HepG2 (cell line): ENCODE measurements around the gene YWHAQ. TPM values are rescaled to one million over a fixed set of nuclear protein-coding genes. Genes with fewer than 3 reads are reported as not detected.

Experiments used
- ATAC-seq: fragments of 200-7000 bp; cut with Tn5 transposase; 3 replicates; pipeline ENCODE4 v1.9.1; 2020; ENCODE audit warnings: mild to moderate bottlenecking, moderate library complexity
- Bru-seq: library from RNA; stranded (reverse); fragments of 400-500 nt; gene quantifications from one replicate; lab custom pipeline; 2021; lab: Mats Ljungman, UMichigan
- BruChase-seq, 2 experiments: library from RNA; stranded (reverse); fragments of 400-500 nt; gene quantifications; one replicate each; lab custom pipeline; 2021; lab: Mats Ljungman, UMichigan
- BruUV-seq: library from RNA; stranded (reverse); fragments of 400-500 nt; replicated peaks from 2 replicates; lab custom pipeline; 2021; lab: Mats Ljungman, UMichigan
- CTCF ChIA-PET: fragments of 300-600 bp; formaldehyde crosslinking; extraction: SDS; loops from one replicate; lab custom pipeline; 2021; ENCODE audit warnings: low total read pairs, inconsistent platforms, low intra/inter-chr PET ratio; lab: Yijun Ruan, JAX
- POLR2A ChIA-PET: fragments of 350-600 bp; sonication (Branson Sonifier 250); formaldehyde crosslinking; loops from one replicate; lab custom pipeline; 2020; ENCODE audit warnings: antibody characterized with exemption, inconsistent platforms; lab: Yijun Ruan, JAX
- DNase-seq: peaks from one replicate; pipeline ENCODE4 v3.0.0-alpha.2; 2015; ENCODE audit warnings: low spot score
- FAIRE-seq: peaks from 3 replicates; lab custom pipeline; 2011; peaks lifted over from hg19 to GRCh38; lab: Jason Lieb, UNC
- H2AFZ ChIP-seq: one replicate; pipeline ENCODE4 v1.6.1; 2011; ENCODE audit warnings: low read length, inconsistent platforms
- H3K27ac ChIP-seq: fragments of 300-600 bp; 3 replicates; pipeline ENCODE4 v1.8.0; 2011; ENCODE audit warnings: mixed run types, mild to moderate bottlenecking, mixed read lengths, low read length, inconsistent platforms; ENCODE audit not compliant: insufficient read depth; ENCODE audit errors: extremely low read length
- H3K27me3 ChIP-seq, 2 experiments: fragments of 200-600 bp in 1 of 2; 2 replicates in 1 of 2; 3 replicates in 1 of 2; pipeline versions ENCODE4 v1.6.0 to v1.8.0; 2011; ENCODE audit warnings: low read length in 2 of 2, mild to moderate bottlenecking in 2 of 2, moderate library complexity in 2 of 2, inconsistent platforms in 1 of 2; ENCODE audit not compliant: insufficient read depth in 2 of 2, control insufficient read depth in 1 of 2
- H3K36me3 ChIP-seq, 2 experiments: fragments of 200-600 bp in 1 of 2; replicated peaks in 1 of 2; 2 replicates in 1 of 2; 3 replicates in 1 of 2; pipeline versions ENCODE4 v1.5.1 to v1.8.0; 2011; ENCODE audit warnings: low read length in 2 of 2, inconsistent platforms in 1 of 2; ENCODE audit not compliant: insufficient read depth in 2 of 2, control insufficient read depth in 1 of 2
- H3K4me1 ChIP-seq: 2 replicates; pipeline ENCODE4 v1.5.1; 2012; ENCODE audit warnings: low read length, inconsistent platforms; ENCODE audit not compliant: insufficient read depth
- H3K4me2 ChIP-seq: 2 replicates; pipeline ENCODE4 v1.6.0; 2011; ENCODE audit warnings: low read depth, low read length, inconsistent platforms
- H3K4me3 ChIP-seq, 3 experiments: fragments of 200-600 bp in 1 of 3; sonication (generic), shearing (Covaris generic) in 1 of 3; replicated peaks in 1 of 3; 2 replicates each; pipeline ENCODE4 v1.5.1; 2011 to 2016; ENCODE audit warnings: low read length in 3 of 3, inconsistent platforms in 2 of 3, low read depth in 2 of 3, mild to moderate bottlenecking in 2 of 3, control low read depth in 1 of 3, mixed read lengths in 1 of 3; ENCODE audit not compliant: insufficient read depth in 1 of 3
- H3K79me2 ChIP-seq: one replicate; pipeline ENCODE4 v1.6.1; 2011; ENCODE audit warnings: low read length, inconsistent platforms; ENCODE audit not compliant: insufficient read depth
- H3K9ac ChIP-seq: 2 replicates; pipeline ENCODE4 v1.6.0; 2011; ENCODE audit warnings: mild to moderate bottlenecking, low read depth, low read length, inconsistent platforms; ENCODE audit not compliant: insufficient read depth
- H3K9me3 ChIP-seq: 2 replicates; pipeline ENCODE4 v1.5.1; 2012; ENCODE audit warnings: mild to moderate bottlenecking, low read length
- H4K20me1 ChIP-seq: 2 replicates; pipeline ENCODE4 v1.6.0; 2011; ENCODE audit warnings: inconsistent platforms, mild to moderate bottlenecking, low read length, moderate library complexity; ENCODE audit not compliant: insufficient read depth
- FOSL2 ChIP-seq: sonication (generic); formaldehyde crosslinking; IDR thresholded peaks from 2 replicates; pipeline ENCODE4 v1.4.0; 2020; ENCODE audit warnings: missing genetic modification reagents
- HMGA1 ChIP-seq: sonication (generic); formaldehyde crosslinking; conservative IDR thresholded peaks from 2 replicates; pipeline ENCODE4 v1.4.0; 2020; ENCODE audit warnings: missing genetic modification reagents
- SNAPC4 ChIP-seq: sonication (generic); formaldehyde crosslinking; IDR thresholded peaks from 2 replicates; pipeline ENCODE4 v1.4.0; 2020; ENCODE audit warnings: mild to moderate bottlenecking, missing genetic modification reagents
- SP140L ChIP-seq: sonication (generic); formaldehyde crosslinking; IDR thresholded peaks from 2 replicates; pipeline ENCODE4 v1.4.0; 2020; ENCODE audit warnings: missing genetic modification reagents, borderline replicate concordance
- ZFY ChIP-seq: sonication (generic); formaldehyde crosslinking; IDR thresholded peaks from 2 replicates; pipeline ENCODE4 v1.4.0; 2020; ENCODE audit warnings: missing genetic modification reagents
- ZNF24 ChIP-seq: fragments of 450-650 bp; IDR thresholded peaks from 2 replicates; pipeline ENCODE4 v1.6.1; 2017; ENCODE audit warnings: antibody characterized with exemption, mild to moderate bottlenecking
- WGBS: methylation state at CpG from one replicate; pipeline ENCODE4 v1.1.6; 2017; ENCODE audit warnings: low lambda C conversion rate; 5-methylcytosine and 5-hydroxymethylcytosine counted together
- in situ Hi-C: cut with HindIII; loops from 2 replicates; pipeline ENCODE4 v1.10.0; 2017; ENCODE audit warnings: low pct_unique_long_range_greater_than_20kb; ENCODE audit not compliant: extremely low pct_ligation_motif_present
- intact Hi-C: fragments of 100-400 bp; cut with micrococcal nuclease; formaldehyde crosslinking; loops from one replicate; pipeline ENCODE4 v1.10.0; 2022; ENCODE audit not compliant: unreplicated experiment
- long read RNA-seq, 2 experiments: library from RNA in 1 of 2; library from polyadenylated mRNA in 1 of 2; stranded (forward) in 1 of 2; unstranded in 1 of 2; transcript quantifications; one replicate each; pipeline ENCODE4 v2.0.0, GENCODE V29; 2019 to 2022
- polyA minus RNA-seq, 3 experiments: library from RNA; depleted of rRNA, polyadenylated mRNA; stranded (reverse); fragments of >200 nt; gene quantifications; 2 replicates each; pipeline ENCODE4 v1.2.3, GENCODE V29; 2011; ENCODE audit warnings: low replicate concordance in 1 of 3
- polyA plus RNA-seq, 8 experiments: library from polyadenylated mRNA; depleted of rRNA in 3 of 8; stranded (reverse) in 7 of 8; unstranded in 1 of 8; fragments of >200 nt; fragmentation: Illumina TruSeq in 4 of 8; extraction: Trizol in 4 of 8; gene quantifications; 2 replicates each; pipeline versions ENCODE4 v1.2.1 to v1.2.3, GENCODE V29; 2011 to 2016; ENCODE audit warnings: low read depth in 4 of 8, missing spikeins in 1 of 8, mixed read lengths in 1 of 8; ENCODE audit not compliant: insufficient read depth in 1 of 8
- total RNA-seq, 5 experiments: library from RNA; depleted of rRNA; stranded (reverse); fragments of >200 nt; fragmentation: Illumina TruSeq; extraction: Trizol; gene quantifications; 2 replicates each; pipeline ENCODE4 v1.2.3, GENCODE V29; 2016; ENCODE audit warnings: low read depth in 1 of 5
- TF ChIP-seq, protein P1 (sequence below): sonication (generic); formaldehyde crosslinking; IDR thresholded peaks from 2 replicates; pipeline ENCODE4 v1.5.1; 2020; ENCODE audit warnings: mild to moderate bottlenecking, missing genetic modification reagents

YWHAQ gene
- total RNA-seq (2016; rRNA removed; fragmentation: Illumina TruSeq; extraction: Trizol) (304 and 420 TPM in 2 replicates), polyA plus RNA-seq (2011; rRNA removed) (117 and 160 TPM in 2 replicates), polyA minus RNA-seq (2011; rRNA and poly(A)+ RNA removed; ENCODE audit: low replicate concordance) (120 and 167 TPM in 2 replicates), Bru-seq, nascent RNA (percentile 96 among the genes with signal in this experiment), BruChase-seq, experiment 1, labeled RNA remaining after a 6-hour chase (percentile 96 among the genes with signal in this experiment), BruChase-seq, experiment 2, labeled RNA remaining after a 2-hour chase (percentile 91 among the genes with signal in this experiment)
- 64.2 and 66.4 TPM in 2 replicates for total RNA-seq (2016; cell fraction: cytosol; rRNA removed; fragmentation: Illumina TruSeq; extraction: Trizol; ENCODE audit: low read depth)
- 302 and 406 TPM in 2 replicates for total RNA-seq (2016; cell fraction: insoluble cytoplasmic fraction; rRNA removed; fragmentation: Illumina TruSeq; extraction: Trizol)
- total RNA-seq (2016; cell fraction: membrane; rRNA removed; fragmentation: Illumina TruSeq; extraction: Trizol) = 208 and 219 TPM in 2 replicates
- 152 and 166 TPM in 2 replicates for total RNA-seq (2016; cell fraction: nucleus; rRNA removed; fragmentation: Illumina TruSeq; extraction: Trizol)
- polyA plus RNA-seq (2011; cell fraction: cytosol; rRNA removed) = 91.4 and 117 TPM in 2 replicates
- polyA plus RNA-seq (2011; cell fraction: nucleus; rRNA removed) = 36.4 and 39.0 TPM in 2 replicates
- 175 and 244 TPM in 2 replicates for polyA plus RNA-seq (2012)
- 94.8 and 102 TPM in 2 replicates for polyA plus RNA-seq (2016; cell fraction: cytosol; fragmentation: Illumina TruSeq; extraction: Trizol; ENCODE audit: low read depth)
- polyA plus RNA-seq (2016; cell fraction: insoluble cytoplasmic fraction; fragmentation: Illumina TruSeq; extraction: Trizol; ENCODE audit: low read depth) = 521 and 530 TPM in 2 replicates
- 200 and 214 TPM in 2 replicates for polyA plus RNA-seq (2016; cell fraction: membrane; fragmentation: Illumina TruSeq; extraction: Trizol; ENCODE audit: low read depth)
- 187 and 192 TPM in 2 replicates for polyA plus RNA-seq (2016; cell fraction: nucleus; fragmentation: Illumina TruSeq; extraction: Trizol; ENCODE audit: insufficient read depth, low read depth)
- polyA minus RNA-seq (2011; cell fraction: cytosol; rRNA and poly(A)+ RNA removed) = 164 and 178 TPM in 2 replicates
- polyA minus RNA-seq (2011; cell fraction: nucleus; rRNA and poly(A)+ RNA removed) = 73.9 and 82.2 TPM in 2 replicates
- long read RNA-seq, experiment 1, transcript YWHAQ-201 (6 exons, 2,208 nt) = major isoform, 305 of 452 reads
- long read RNA-seq, experiment 1, transcript YWHAQ-202 (5 exons, 2,216 nt) = minor isoform, 121 of 452 reads
- long read RNA-seq, experiment 1, partial matches to known transcripts = 10 of 452 reads
- long read RNA-seq, experiment 1, other reads (novel, unspliced or antisense) = 16 of 452 reads
- long read RNA-seq, experiment 2, transcript YWHAQ-202 (5 exons, 2,216 nt) = minor isoform, 139 of 671 reads
- long read RNA-seq, experiment 2, transcript YWHAQ-201 (6 exons, 2,208 nt) = major isoform, 208 of 671 reads
- long read RNA-seq, experiment 2, partial matches to known transcripts = 53 of 671 reads
- long read RNA-seq, experiment 2, other reads (novel, unspliced or antisense) = 271 of 671 reads

DNA sequence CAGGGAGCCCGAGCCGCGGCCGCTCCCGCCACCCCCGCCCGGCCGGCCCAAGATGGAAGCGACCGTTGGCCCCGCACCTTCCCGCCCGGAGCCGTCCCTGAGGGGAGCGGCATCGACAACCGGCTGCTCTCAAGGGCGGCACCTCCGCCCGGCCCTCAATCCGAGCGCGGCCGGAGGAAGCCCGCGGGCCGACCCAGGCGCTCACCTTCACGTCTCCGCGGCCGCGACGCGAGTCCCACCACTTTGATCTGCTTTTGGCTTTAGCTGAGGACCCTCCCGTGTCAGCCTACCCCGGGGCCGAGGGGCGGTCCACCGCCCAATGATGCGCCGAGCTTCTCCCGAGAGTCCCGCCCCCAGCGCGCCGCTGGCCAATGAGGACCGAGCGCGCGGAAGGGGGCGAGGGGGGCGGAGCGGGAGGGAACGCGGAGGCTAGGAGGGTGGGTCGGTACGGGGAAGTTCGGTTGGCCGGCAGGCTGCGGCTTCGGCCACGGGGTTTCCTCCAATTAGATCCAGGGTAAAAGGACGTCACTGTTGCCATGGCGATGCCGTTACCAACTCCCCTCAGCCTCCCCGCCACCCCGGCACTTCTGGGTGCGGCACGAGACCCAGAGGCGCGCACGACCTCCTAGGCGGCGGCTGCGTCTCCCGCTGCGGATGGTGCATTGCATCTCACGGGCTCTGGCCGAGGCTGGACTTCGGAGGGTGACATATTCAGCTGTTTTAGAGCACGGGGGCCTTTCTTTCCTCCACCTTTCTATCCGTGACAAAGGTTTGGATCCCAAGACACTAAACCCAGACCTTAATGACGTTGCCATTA is at the start of gene YWHAQ:
Gene YWHAQ, minus strand, starts transcription at position 262 of the 817 bp plus-strand sequence. CDS start 545 bp downstream, outside the sequence.
- 2% methylated on average over 37 of the region's 84 CpGs for WGBS
- intact Hi-C loops (loop anchor here (2.0 kb wide), 1 partner anchor 76 kb away; the partner anchor contains the start of gene ADAM17), in situ Hi-C loops (no loop called here)
- Histone ChIP-seq H4K20me1 (peaks cover 39% of the 10 kb centered on the region), H3K4me2 (peak within 1 kb of the TSS; percentile 80), H3K9me3 (no peaks in the 10 kb centered on the region), H3K4me3 (peak within 1 kb of the TSS; percentile 85 to 100 (median 97)), H3K27me3 (peaks cover 0 to 25% of the 10 kb centered on the region in 2 experiments; a peak in 3 of 5 replicates), H3K27ac (peak within 1 kb of the TSS; percentile 93), H3K4me1 (peaks cover 62% of the 10 kb centered on the region), H3K9ac (peak within 1 kb of the TSS; percentile 93), H3K36me3 (peaks cover 1 to 20% of the 10 kb centered on the region in 2 experiments; a peak in 2 of 5 replicates), H3K79me2 (peaks cover 43% of the 10 kb centered on the region), H2AFZ (no peak within 1 kb of the TSS)
- FAIRE-seq (peak; percentile 82), DNase-seq (peak; percentile 97), ATAC-seq (peak; percentile 93)
- CTCF ChIA-PET = no interaction called here
- POLR2A ChIA-PET = interaction anchor here (0.6 to 3.2 kb wide), 32 partner anchors 9 to 1502 kb away, joined by 3 to 70 read pairs (median 4); partner anchors contain the start of genes ADAM17, CPSF3, ITGB1BP1 and TAF1B
- BruUV-seq = TSS peak; percentile 89
- peak; percentile 91 for TF ChIP-seq ZFY (CRISPR knock-in tag)
- TF ChIP-seq, protein P1, sequence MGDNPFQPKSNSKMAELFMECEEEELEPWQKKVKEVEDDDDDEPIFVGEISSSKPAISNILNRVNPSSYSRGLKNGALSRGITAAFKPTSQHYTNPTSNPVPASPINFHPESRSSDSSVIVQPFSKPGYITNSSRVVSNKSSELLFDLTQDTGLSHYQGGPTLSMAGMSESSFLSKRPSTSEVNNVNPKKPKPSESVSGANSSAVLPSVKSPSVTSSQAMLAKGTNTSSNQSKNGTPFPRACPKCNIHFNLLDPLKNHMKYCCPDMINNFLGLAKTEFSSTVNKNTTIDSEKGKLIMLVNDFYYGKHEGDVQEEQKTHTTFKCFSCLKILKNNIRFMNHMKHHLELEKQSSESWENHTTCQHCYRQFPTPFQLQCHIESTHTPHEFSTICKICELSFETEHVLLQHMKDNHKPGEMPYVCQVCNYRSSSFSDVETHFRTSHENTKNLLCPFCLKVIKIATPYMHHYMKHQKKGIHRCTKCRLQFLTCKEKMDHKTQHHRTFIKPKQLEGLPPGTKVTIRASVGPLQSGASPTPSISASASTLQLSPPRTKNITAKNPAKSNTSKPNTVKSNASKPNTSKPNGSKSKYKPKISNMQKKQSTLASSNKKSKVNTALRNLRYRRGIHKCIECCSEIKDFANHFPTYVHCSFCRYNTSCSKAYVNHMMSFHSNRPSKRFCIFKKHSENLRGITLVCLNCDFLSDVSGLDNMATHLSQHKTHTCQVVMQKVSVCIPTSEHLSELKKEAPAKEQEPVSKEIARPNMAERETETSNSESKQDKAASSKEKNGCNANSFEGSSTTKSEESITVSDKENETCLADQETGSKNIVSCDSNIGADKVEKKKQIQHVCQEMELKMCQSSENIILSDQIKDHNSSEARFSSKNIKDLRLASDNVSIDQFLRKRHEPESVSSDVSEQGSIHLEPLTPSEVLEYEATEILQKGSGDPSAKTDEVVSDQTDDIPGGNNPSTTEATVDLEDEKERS (CRISPR knock-in tag) = peak; percentile 14; the same call in 1 of the 2 replicates
- TF ChIP-seq SP140L (CRISPR knock-in tag) = no peak; the same call in 1 of the 2 replicates
- no peak for TF ChIP-seq ZNF24
- no peak for TF ChIP-seq HMGA1
- peak; percentile 44; the same call in 1 of the 2 replicates for TF ChIP-seq SNAPC4 (CRISPR knock-in tag)
- peak; percentile 48; the same call in 1 of the 2 replicates for TF ChIP-seq FOSL2 (CRISPR knock-in tag)
